A673 (cell line): ENCODE data around the gene OR7G2. TPM values are rescaled to one million over a fixed set of nuclear protein-coding genes. Genes with fewer than 3 reads are reported as not detected.

Experiments
- BruUV-seq: library from RNA; stranded (reverse); fragments of 400-500 nt; replicated peaks from 2 replicates; lab custom pipeline; 2021; lab: Mats Ljungman, UMichigan
- CTCF ChIA-PET: fragments of 300-600 bp; sonication (Branson Sonifier 250); formaldehyde crosslinking; loops from one replicate; lab custom pipeline; 2022; ENCODE audit warnings: antibody characterized with exemption; lab: Charles Lee
- POLR2A ChIA-PET: fragments of 300-600 bp; sonication (Branson Sonifier 250); formaldehyde crosslinking; loops from one replicate; lab custom pipeline; 2022; ENCODE audit warnings: antibody characterized with exemption; ENCODE audit not compliant: low non-redundant PET; lab: Charles Lee
- DNase-seq: peaks from one replicate; pipeline ENCODE4 v3.0.0-alpha.2; 2015; ENCODE audit warnings: low spot score
- H3K27ac ChIP-seq: fragments of 200-600 bp; sonication (generic); 2 replicates; pipeline ENCODE4 v1.5.1; 2016; ENCODE audit warnings: mixed run types, low read depth, mild to moderate bottlenecking, mixed read lengths, antibody characterized with exemption, low read length; ENCODE audit not compliant: poor library complexity, severe bottlenecking
- H3K27me3 ChIP-seq: fragments of 200-600 bp; sonication (generic); replicated peaks from 2 replicates; pipeline ENCODE4 v1.6.1; 2017; ENCODE audit warnings: mixed run types, low read depth, mild to moderate bottlenecking, mixed read lengths, antibody characterized with exemption, low read length; ENCODE audit not compliant: insufficient read depth, poor library complexity
- H3K36me3 ChIP-seq: fragments of 200-600 bp; sonication (generic); 2 replicates; pipeline ENCODE4 v1.6.1; 2016; ENCODE audit warnings: mixed run types, mild to moderate bottlenecking, mixed read lengths, antibody characterized with exemption, low read length; ENCODE audit not compliant: insufficient read depth, poor library complexity, severe bottlenecking
- H3K4me1 ChIP-seq: fragments of 200-600 bp; sonication (generic); 2 replicates; pipeline ENCODE4 v1.6.1; 2017; ENCODE audit warnings: mixed run types, mild to moderate bottlenecking, mixed read lengths, antibody characterized with exemption, low read length; ENCODE audit not compliant: insufficient read depth, poor library complexity, severe bottlenecking
- H3K4me3 ChIP-seq: fragments of 200-600 bp; sonication (generic); 2 replicates; pipeline ENCODE4 v1.5.1; 2016; ENCODE audit warnings: low read depth, mixed run types, mild to moderate bottlenecking, mixed read lengths, low read length; ENCODE audit not compliant: poor library complexity, severe bottlenecking
- H3K9me3 ChIP-seq: fragments of 200-600 bp; sonication (generic); 2 replicates; pipeline ENCODE4 v1.6.1; 2016; ENCODE audit warnings: mixed run types, low read depth, mild to moderate bottlenecking, mixed read lengths, antibody characterized with exemption, low read length; ENCODE audit not compliant: poor library complexity, severe bottlenecking
- EZH2 ChIP-seq: fragments of 200-600 bp; sonication (generic); IDR thresholded peaks from 2 replicates; pipeline ENCODE4 v1.6.1; 2017; ENCODE audit warnings: borderline replicate concordance, low read depth, mild to moderate bottlenecking, mixed read lengths, antibody characterized with exemption, low read length; ENCODE audit not compliant: poor library complexity, severe bottlenecking
- intact Hi-C: fragments of 100-400 bp; cut with micrococcal nuclease; formaldehyde crosslinking; loops from one replicate; pipeline ENCODE4 v1.10.0; 2022; ENCODE audit not compliant: unreplicated experiment
- total RNA-seq: library from RNA; stranded (reverse); gene quantifications from 2 replicates; pipeline ENCODE4 v1.2.3, GENCODE V29; 2021
- TF ChIP-seq, protein P1 (sequence below): fragments of 300-800, 200-600 bp; sonication (generic); conservative IDR thresholded peaks from 2 replicates; pipeline ENCODE4 v1.5.1; 2017; ENCODE audit warnings: low read depth, mild to moderate bottlenecking, antibody characterized with exemption, low read length, moderate library complexity, mixed read lengths

OR7G2 gene
- total RNA-seq, 1 experiment from 2014 or later = not detected

DNA sequence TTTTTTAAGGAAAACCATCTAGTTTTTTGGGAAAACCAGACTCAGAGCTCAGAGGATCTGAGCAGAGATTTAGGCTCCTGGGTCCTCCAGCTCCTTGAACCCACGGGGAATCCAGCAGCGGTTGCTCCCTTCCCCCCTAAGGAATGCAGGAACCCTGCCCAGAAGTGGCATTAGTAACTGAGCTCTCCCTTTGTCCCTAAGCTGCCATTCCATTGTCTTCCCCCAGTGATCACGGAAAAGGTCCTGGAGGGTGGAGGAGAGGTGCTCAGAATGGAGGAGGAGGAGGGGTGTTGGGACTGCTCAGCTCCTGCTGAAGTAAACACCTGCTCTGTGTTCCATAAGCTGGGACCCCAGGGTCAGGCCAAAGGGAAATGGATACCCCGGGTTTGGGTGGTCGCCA lies 37.2 kb downstream of the OR7G2 start:
- H3K4me1 ChIP-seq = peaks cover 2% of the 10 kb centered on the region
- H3K27me3 ChIP-seq = no peaks in the 10 kb centered on the region
- H3K27ac ChIP-seq = no peak overlapping the region
- H3K36me3 ChIP-seq = no peaks in the 10 kb centered on the region
- POLR2A ChIA-PET = interaction anchor here (0.5 to 0.6 kb wide), 4 partner anchors 20 to 1714 kb away, joined by 3 to 16 read pairs (median 4); no protein-coding TSS in a partner anchor
- TF ChIP-seq, protein P1, sequence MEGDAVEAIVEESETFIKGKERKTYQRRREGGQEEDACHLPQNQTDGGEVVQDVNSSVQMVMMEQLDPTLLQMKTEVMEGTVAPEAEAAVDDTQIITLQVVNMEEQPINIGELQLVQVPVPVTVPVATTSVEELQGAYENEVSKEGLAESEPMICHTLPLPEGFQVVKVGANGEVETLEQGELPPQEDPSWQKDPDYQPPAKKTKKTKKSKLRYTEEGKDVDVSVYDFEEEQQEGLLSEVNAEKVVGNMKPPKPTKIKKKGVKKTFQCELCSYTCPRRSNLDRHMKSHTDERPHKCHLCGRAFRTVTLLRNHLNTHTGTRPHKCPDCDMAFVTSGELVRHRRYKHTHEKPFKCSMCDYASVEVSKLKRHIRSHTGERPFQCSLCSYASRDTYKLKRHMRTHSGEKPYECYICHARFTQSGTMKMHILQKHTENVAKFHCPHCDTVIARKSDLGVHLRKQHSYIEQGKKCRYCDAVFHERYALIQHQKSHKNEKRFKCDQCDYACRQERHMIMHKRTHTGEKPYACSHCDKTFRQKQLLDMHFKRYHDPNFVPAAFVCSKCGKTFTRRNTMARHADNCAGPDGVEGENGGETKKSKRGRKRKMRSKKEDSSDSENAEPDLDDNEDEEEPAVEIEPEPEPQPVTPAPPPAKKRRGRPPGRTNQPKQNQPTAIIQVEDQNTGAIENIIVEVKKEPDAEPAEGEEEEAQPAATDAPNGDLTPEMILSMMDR = no peak
- no peak for TF ChIP-seq EZH2
- no peak overlapping the region for H3K4me3 ChIP-seq
- no peak for DNase-seq
- BruUV-seq = no TSS peak
- CTCF ChIA-PET = interaction anchor here (1.2 kb wide), 1 partner anchor 376 kb away, joined by 3 read pairs; no protein-coding TSS in a partner anchor
- no peaks in the 10 kb centered on the region for H3K9me3 ChIP-seq
- intact Hi-C loops = no loop called here

DNA sequence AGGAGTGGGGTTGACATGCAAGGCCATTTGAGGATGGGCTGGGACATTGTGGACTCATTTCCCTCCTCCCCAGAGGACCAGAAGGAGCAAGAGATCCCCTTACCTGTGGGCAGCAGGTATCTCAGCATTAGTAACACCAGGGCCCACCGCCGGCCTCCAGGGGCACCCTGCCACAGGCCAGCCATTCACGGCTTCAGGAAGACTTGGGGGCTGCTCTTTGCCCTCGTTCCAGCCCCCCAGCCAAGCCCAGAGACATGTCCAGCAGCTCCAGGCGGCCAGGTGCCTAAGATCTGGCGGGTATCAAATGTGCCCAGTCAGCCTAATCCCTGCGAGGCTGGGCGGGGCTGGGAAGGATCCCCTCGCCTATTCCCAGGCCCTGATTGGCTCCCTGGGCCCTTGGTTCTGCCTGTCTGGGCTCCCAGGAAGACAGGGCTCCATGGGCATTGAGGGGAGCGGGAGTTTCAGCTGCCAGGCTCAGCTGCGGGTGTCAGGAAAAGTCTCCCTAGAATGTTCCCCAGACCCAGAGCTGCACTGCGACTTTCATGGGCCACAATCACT lies 41.7 kb downstream of the OR7G2 start:
- no peak overlapping the region for H3K27ac ChIP-seq
- H3K36me3 ChIP-seq = no peaks in the 10 kb centered on the region
- H3K9me3 ChIP-seq = no peaks in the 10 kb centered on the region
- no peaks in the 10 kb centered on the region for H3K4me1 ChIP-seq
- no TSS peak for BruUV-seq
- H3K4me3 ChIP-seq = no peak overlapping the region
- no peaks in the 10 kb centered on the region for H3K27me3 ChIP-seq
- intact Hi-C loops = no loop called here
- ChIA-PET POLR2A (no interaction called here), CTCF (no interaction called here)
- TF ChIP-seq, protein P1 = no peak
- no peak for TF ChIP-seq EZH2
- DNase-seq = no peak

DNA sequence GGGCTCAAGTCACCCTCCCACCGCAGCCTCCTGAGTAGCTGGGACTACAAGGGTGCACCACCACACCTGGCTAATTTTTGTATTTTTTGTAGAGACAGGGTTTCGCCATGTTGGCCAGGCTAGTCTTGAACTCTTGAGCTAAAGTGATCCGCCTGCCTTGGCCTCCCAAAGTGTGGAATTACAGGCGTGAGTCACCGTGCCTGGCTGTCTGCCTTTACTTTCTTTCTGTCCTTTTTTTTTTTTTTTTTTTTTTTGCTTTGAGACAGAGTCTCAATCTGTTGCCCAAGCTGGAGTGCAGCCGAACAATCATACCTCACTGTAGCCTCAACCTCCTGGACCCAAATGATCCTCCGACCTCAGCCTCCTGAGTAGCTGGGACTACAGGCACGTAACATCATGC lies 45.4 kb downstream of the OR7G2 start:
- Histone ChIP-seq H3K4me1 (no peaks in the 10 kb centered on the region), H3K36me3 (no peaks in the 10 kb centered on the region), H3K9me3 (no peaks in the 10 kb centered on the region), H3K27me3 (no peaks in the 10 kb centered on the region), H3K4me3 (no peak overlapping the region), H3K27ac (no peak overlapping the region)
- no TSS peak for BruUV-seq
- intact Hi-C loops = no loop called here
- no peak for DNase-seq
- POLR2A ChIA-PET = no interaction called here
- CTCF ChIA-PET = interaction anchor here (0.7 kb wide), 1 partner anchor 1021 kb away, joined by 3 read pairs; no protein-coding TSS in a partner anchor
- no peak for TF ChIP-seq EZH2
- TF ChIP-seq, protein P1 = no peak
